HG03064 (cell line): ENCODE measurements around the gene OTX2.

Experiments
- ATAC-seq: cut with Tn5 transposase; IDR thresholded peaks from one replicate; pipeline ENCODE4 v1.9.1; 2021; ENCODE audit warnings: low read depth; ENCODE audit not compliant: unreplicated experiment

The OTX2 gene

DNA sequence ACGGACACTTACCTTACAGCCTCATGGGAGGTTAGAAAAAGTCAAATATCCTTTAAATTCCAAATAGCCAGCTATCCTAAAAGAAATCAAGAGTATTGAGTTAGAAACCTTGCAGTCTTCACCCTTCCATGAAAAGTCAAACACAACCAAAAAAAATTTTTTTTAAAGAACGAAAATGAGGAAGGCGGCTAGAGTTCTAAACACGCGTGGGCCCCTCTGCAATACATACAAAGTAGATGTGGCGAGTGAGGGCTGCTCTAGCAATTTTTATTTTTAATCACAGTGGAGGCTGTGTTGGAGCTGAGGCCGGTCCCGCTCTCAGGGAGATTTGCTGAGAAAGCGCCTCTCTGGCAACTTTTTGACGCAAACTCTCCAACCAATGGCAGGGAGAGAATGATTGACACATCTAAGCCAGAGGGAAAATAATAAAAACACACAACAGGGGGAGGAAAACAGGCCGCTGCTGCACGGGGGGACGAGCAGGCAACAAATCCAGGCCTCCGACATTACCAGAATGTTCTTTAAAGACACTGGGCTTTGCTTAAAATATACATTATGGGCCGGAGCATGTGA, at the start of gene OTX2:
Gene OTX2, minus strand, starts transcription at position 333 of the 573 bp plus-strand sequence. CDS start 5,023 bp downstream, outside the sequence.
- ATAC-seq = no peak

DNA sequence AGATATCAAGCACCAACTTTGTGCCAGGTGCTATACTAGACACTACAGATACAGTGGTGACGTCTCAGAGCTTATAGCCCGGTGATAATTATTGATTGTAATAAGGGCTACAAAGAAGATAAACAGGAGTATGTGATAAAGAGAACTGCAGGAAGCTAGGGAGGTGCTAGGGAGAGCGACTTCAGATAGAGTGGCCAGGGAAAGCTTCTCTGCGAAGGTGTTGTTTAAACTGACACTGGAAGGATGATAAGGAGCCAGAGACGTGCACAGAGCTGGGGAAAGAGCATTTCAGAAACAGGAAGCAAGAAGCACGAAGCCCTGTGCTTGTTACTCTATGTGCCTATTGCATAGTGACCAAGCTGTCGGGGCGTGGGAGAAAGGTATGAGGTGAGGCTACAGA, 48.1 kb upstream of the OTX2 start:
- no peak for ATAC-seq

DNA sequence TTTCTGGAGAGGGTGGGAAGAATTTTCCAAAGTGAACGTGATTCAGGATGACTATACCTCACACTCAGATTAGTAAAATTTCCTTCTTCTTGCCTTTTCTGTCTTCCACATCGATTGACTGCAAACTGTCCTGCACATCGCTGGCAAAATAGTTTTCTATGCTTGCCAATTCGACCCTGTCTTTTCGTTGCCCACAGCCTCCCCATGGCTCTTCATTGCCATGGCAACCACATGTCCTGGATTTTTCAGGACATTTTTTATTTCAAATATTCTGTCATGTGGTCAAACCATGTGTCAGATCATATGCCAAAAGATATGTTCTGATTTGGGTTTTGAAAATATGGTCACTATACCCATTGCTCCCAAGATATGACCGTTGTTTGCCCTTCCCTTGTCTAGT, 46.9 kb upstream of the OTX2 start:
- no peak for ATAC-seq

DNA sequence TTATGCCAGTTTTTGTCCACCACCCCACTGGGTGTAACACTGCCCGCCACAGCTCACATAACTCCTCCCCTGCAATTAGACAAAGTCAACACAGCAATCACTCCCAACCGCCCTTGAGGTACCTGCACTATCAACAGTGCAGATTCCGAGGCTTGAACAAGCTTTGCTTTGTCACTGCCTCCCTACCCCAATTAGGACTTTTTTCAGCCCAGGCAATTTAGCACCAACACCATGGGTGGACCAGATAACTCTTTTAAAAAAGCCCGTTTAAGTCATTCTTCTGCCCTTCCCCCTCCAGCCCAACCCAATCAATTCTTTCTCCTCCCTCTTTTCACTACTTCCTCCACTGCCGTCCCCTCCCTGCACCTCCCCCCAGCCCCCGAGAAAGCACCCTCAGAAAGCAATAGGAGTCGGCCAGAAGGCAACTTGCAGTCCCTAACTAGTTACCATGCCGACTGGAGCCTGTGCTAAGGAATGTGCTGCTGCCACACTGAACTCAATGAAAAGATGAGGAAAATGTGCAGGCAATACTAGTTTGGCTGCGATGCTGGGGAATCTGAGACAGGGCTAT, 45.7 kb upstream of the OTX2 start:
- ATAC-seq = no peak

DNA sequence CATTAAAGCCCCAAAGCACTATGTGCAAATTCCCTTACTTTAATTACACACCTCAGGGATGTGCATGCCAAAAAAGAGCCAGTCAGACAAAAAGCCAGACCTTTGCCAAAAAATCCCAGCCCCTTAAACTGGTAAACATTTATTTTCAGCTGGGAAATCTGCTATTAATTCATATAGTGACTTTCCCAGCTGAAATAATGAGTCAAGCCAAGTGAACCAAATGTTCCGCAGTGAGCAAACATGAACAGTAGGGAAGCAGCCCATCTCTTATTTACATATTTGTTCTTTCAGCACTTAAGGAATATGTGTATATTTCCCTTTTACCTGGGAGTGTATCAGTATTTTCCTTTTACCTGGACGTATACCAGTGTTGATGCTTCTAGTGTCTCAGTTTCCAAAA, 44.0 kb upstream of the OTX2 start:
- no peak for ATAC-seq

DNA sequence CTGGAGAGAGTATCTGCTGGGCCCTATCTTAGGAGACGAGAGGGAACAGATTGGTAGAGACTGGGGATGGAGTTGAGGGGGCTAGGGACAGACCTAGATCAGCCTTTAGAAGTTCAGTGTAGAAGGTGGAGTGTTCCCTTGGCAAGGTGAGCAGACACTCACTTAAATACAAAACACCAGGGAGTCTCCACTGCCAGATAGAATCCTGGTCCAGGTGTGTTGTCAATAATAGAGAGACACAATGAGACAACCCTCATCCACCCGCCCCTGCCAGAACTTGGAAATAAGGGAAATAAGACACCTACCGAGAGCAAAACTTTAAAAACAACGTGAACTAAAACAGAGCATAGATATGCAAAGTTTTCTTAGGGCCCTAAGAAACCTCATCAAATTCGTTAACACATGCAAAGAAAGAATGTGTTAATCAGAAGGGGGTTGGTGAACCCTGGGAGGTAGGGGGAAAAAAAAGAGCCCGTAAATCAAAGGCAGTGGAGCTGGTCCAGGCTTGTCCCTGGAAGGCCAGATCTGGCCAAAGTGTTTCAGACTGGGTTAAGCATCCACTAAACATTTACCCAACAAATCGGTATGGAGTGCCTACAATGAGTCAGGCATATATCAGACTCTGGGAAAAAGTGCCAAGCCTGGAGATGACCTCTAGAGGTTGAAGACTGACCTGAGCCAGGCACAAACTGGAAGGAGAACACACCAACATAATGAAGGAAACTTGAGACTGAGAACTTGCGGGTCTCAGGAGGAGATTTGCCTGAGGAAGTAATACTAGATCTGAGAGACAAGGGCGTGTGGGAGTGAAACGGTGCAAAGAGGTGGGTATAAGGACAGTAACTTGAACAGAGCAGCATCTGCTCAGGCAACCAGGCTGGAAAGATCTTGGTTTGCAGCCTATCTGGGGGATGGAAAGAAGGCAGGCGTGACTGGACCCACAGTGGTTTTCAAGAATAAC, 37.0 kb upstream of the OTX2 start:
- no peak for ATAC-seq

DNA sequence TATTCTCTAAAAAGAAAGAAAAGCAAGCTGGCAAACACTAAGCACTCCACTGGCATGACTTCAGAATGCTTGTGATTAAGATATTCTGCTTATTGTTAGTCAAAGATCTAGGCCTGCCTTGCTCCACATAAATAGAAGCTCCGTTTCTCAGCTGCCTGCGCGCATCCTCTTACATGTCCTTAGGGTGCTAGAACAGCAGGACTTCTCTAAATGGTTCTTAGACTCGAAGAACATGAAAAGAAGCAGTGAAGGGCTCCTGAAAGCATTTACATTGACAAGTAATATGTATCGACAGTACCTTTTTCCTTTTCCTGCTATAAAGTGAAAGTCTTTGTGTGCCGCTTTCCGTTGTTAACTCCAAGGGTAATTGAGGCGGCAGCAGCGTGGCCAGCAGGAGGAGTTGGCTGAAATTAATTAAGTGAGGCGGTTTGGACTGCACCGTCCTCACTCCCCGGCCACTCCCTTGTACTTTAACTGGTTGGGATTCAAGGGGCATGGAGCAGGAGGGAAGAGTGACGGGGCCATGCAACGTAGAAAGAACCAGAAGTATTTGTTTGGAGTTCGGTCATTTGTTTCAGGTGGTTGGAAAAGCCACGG, 34.2 kb upstream of the OTX2 start:
- ATAC-seq = no peak

DNA sequence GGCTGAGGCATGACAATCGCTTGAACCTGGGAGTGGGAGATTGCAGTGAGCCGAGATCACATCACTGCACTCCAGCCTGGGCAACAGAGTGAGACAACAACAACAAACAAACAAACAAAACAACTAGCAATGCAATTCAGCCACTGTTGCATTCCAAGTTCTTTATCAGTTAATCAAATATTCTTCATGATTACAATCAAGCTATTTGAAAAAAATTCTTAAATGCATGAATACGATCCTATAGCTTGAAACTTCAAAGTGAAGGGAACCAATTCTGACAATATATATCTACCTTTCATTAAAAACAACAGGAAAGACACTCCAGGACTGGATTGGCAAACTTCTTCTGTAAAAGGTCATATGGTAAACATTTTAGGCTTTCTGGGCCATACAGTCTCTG, 31.3 kb upstream of the OTX2 start:
- ATAC-seq = no peak

DNA sequence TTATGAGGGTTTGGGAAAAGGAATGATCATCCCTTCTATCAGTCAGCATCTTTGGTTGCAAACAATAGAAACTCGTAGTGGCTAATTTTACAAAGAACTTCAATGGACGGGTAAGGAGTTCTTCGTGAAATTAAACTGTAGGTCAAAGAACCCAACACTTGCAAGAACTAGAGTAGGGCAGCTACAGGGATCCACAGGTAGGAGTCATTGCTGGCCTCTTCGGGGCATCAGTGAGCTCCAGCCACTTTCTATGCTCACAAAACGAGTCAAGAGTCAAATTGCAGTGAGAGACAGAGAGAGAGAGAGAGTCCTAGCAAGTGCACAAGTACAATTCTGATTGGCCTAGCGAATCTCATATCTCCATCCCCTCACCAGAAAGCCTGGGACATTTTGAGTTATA, 29.9 kb upstream of the OTX2 start:
- ATAC-seq = no peak

DNA sequence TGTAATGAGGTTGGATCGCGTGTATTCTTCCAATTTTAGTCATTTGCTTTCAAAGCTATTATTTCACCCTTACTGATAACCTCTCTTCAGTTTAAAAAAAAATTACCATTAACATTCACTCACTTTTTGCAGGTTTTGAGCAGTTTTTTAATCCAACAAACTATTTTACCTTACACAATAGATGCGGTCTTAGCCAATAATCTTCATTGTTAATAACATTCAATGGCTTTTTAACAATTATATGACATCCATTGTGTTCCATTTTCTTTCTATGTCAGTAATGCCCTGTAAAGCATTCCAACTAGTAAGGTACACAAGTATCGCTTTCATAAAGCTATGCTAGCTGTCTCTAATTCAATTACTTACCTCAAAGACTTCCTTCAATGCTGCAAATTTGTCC, 18.9 kb upstream of the OTX2 start:
- no peak for ATAC-seq

DNA sequence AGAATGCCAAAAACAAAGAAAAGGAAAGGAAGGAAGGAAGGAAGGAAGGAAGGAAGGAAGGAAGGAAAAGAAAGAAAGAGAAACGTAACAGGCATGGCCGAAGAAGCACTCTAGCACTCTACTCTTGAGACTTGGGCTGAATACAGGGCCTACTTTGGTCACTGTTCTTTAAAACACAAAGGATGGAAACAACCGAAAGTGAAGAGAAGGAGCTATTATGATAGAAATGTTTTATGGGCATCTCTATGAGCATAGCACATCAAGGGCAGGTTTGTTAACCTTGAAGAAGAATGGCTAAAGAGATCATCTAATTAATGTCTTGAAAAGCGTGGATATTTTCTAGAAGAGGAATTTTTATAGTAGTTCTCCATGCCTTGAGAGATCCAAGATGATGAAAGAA, 15.9 kb upstream of the OTX2 start:
- ATAC-seq = no peak

DNA sequence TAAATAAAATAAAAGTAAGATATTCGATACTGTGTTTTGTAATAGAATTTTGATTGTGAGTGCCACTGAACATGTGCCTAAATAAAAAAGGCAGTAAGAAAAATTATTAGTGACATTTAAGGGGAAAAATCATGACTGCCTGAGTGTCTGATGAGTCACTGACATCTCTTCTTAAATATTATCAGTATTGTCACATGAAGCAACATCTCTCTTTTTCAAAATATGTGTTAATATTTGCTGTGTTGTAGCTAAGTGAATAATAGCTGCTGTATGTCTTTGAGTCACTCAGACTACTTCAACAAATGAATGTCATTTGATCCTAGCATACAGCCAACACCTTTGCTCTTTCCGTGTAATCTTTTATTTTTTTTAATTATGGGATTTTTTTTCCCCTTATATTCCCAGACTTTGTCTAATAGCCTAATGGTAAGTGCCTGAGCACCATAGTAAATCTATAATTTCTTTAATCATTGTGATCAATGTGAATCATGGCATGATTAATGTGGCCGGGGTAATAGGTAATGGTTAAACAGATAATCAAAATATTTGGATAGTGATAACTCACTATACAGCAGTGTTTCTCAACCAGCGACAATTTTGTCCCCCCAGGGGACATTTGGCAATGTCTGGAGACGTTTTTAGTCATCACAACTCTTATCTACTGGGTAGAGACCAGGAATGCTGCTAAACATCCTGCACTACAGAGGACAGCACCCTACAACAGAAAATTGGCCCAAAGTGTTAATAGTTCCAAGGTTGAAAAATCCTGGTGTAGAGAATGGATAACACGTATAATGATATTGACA, 11.7 kb upstream of the OTX2 start:
- no peak for ATAC-seq

DNA sequence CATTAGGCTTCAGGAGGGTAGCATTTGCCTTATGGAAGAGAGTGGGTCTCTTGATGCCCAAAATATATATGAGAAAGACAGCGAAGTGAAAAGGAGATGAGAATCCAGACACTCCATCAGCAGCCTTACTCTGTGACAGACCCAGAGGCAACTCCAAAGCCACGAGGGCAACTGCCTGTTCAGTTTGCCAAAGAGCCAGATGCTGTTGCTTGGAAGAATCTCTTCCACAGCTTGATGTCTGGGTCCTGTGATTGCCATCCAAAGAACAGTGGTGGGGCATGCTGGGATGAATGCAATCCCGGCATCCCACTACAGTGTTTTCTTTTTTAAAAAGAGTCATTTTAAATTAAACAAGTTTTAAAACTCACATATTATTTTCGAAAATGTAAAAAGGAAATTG, 10.9 kb upstream of the OTX2 start:
- ATAC-seq = no peak

DNA sequence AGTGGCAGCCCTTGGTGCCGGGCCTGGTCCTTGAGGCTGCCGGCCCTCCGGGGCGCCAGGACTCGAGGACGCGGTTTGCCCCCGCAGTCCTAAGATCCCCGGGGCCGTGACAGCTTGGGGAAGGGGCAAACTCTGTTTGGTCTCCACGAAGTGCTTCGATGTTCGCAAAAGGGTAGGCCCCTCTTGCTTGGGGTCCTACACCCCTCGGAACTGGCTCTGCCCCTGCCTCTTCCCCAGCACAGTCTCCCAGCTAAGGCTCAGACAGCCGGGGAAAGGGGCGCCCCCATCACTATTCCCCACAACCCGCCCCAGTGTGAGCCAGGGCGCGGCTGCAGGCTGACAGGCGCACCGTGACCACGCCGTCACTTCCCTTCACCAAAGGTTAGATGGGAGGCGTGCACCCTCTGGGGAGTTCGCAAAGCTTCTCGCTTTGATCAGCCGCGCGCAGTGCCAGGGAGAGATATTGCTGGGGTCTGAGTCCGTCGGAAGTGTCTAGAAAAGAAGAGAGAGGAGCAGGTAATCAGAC, 7.2 kb upstream of the OTX2 start:
- no peak for ATAC-seq

DNA sequence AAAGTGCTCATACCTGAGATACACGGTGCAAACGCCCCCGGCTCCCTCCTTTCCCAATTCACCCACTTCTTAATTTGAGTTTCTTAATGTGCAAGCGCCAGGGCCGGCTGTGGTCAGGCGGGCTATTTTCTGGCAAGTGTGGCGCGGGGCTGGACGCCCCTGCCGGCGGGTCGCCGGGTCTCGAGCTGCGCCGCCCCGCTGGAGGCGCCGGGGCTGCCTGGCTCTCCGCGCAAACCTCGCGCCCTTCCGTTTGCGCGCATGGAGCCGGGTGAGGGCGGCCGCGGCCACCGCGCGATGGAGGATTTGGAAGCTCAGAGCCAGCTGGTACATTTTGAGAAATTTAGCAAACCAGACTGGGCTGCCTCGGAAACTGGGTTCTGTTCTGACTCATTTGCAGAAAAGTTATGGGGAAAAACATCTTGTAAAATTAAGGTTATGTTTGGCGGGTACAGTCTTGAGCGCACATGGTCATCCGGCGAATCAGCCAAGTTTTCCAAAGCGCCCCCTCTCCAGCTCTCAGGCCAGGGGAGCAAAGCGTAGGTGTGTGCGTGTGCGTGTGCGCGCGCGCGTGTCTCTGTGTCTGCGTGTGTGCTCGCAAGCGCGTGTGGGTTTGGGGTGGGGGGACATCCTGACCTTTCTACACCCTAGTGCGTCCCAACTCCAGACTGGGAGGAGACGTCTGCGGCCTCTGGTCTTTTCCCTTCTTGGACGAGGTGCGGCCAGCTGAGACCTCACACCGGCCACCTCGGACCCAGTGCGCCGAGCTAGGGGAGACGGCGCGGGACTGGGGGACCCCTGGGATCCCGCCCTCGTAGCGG, 6.5 kb upstream of the OTX2 start:
- no peak for ATAC-seq

DNA sequence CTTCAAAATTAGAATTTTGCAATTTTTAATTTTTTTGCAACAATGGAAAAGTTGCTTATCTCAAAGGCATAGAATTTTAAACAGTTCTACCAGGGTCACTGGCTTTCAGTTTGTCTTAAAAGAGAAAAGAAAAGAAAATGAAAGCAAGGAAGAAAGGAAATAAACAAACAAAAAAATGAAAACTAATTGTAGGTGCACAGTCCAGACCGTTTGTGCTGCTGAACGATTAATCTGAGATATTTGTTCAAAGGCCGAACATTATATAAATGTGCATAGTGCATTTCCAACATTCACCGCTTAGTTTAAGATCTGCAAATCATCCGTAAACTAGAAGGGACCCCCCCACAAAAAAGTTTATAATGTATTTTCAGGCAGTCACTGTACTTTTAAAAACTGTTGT, 5.5 kb upstream of the OTX2 start:
- ATAC-seq = no peak

DNA sequence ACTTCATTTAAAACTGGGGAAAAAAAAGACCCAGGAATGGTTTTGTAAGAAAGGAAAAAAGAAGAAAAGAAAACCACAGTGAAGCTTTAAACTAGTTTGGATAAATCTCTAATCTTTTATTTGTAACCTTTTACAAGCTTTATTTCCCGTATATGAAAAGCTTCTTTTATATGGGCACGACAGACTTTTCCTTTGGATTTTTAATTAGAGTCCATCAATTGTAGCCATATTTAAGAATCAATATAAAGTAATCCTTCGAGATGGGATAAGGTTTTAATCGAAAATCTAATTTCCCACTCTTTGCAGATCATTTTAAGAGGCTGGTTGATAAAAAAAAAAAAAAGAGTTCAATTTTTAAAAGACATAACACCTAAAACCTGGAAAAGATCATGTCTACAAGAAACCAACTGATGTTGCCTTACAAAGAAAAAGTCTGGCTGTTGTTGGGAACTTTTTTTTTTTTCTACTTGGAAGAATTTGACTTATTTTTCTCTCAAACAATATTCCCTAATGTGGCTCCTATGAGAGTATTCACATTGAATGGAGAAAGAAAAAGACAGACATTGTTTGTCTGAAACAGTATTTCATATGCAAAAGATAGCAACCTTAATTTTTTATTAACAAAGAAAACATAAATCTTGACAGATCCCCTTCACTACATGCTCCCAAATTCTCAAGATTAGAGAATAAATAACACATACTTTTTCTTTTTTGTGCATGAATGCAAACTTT, 4.9 kb upstream of the OTX2 start:
- ATAC-seq = no peak

DNA sequence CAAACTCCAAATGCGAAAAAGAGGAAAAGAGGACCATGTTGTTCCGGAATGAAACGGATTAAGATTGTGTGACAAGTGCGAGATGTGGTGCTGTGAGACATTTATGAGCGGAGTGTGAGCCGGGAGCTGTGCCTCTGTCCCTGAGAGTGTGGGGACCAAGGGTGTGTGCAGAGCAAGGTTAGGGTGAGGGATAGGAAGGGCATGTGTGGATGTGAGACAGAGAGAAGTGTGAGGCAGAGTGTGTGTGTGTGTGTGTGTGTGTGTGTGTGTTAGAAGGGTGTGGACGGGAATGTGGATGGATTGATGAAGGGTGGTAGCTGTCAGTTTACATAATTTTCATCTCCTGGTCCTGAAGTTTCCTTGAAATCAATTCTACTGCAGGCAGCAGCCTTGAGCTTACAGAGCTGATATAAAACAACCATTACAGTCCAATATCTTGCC, 4.3 kb upstream of the OTX2 start:
- ATAC-seq = no peak

DNA sequence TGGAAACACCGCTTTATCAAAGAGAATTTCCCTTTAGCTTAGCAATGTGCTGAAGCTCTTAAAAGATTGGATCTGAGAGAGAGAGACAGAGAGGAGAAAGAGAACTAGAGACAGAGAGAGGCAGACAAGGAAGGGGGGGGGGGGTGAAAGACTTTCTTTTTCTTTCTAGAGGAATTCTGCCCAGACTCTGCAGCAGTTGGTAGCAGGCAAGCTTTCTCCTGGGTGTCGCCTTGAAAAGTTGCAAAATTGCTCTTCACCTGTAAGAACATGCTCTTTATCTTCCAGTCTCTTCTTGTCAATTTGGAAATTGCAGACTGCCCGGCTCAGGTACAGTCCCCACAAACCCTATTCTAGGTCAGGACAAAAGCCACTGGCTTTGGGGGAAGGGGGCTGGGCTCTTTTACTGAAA, 2.9 kb upstream of the OTX2 start:
- no peak for ATAC-seq
